GM12892 (cell line): ENCODE data around the gene P4HTM.

Source experiments
- POLR2AphosphoS5 ChIP-seq: IDR thresholded peaks from 2 replicates; pipeline ENCODE4 v1.6.1; 2011; ENCODE audit warnings: low read depth, low read length, control low read depth
- TAF1 ChIP-seq: IDR thresholded peaks from 2 replicates; pipeline ENCODE4 v1.6.1; 2011; ENCODE audit warnings: low read depth, mild to moderate bottlenecking, control low read depth, low read length, borderline replicate concordance

- TF ChIP-seq POLR2AphosphoS5 (no peak), TAF1 (no peak)
Observed at GRCh38 chr3:49009396-49009795, 19.4 kb downstream of the P4HTM start.
